HG03025 (cell line): ENCODE results near the gene ABLIM2.

Source experiments
- ATAC-seq: cut with Tn5 transposase; IDR thresholded peaks from one replicate; pipeline ENCODE4 v1.9.1; 2021; ENCODE audit warnings: mild to moderate bottlenecking, moderate library complexity; ENCODE audit not compliant: unreplicated experiment, low FRiP score

ABLIM2 gene

DNA sequence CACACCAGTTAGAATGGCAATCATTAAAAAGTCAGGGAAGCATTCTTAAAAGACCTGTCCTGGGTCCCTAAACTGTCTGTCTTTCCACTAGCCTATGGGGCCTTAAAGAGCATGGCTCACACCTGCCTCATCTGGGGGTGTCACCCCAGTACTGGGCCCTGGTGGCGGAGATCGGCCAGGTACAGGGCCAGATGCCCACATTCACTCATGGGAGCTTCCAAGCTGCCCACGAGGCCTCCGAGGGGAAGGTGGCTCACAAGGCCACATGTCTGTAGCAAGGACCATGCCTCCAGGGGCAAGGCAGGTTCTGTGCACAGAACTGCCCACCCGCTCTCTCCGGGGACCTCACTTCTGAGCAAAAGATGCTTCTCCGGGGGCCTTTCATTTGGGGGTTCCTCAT lies 163.5 kb downstream of the ABLIM2 start:
- ATAC-seq, result no peak

- no peak for ATAC-seq
Measured at GRCh38 chr4:7993671-7994070, 164.9 kb downstream of the ABLIM2 start.

- no peak for ATAC-seq
Measured at GRCh38 chr4:7992846-7993245, 165.8 kb downstream of the ABLIM2 start.

DNA sequence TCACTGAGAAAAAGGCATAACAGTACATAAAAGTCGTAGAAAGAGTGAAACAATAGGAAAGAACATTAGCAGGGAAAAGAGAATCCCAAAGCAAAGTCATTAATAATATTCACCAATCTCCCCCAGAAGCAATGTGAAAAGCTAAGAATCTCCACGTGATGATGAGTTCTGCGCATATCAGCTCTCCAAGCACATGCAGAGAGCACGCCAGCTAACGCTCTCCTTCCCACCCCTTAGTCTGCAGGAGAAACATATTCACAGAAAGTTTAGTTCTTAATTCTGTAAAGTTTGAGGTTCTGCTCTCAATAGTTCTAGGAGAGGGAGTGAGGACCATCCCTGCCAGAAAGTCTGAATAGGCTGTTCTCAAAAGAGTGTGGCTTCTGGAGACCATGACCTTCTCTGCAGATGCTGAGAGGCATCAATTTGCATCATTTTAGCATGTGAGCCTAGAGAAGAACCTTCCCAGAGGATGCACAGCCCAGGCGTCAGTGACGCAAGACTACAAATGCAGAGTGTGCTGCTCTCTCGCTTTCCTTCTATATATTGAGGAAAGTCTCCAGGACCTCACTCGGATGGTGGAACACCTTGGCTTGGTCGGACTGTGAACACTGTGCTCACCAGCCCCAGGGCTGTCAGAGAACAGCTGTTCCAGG lies 167.7 kb downstream of the ABLIM2 start:
- no peak for ATAC-seq

DNA sequence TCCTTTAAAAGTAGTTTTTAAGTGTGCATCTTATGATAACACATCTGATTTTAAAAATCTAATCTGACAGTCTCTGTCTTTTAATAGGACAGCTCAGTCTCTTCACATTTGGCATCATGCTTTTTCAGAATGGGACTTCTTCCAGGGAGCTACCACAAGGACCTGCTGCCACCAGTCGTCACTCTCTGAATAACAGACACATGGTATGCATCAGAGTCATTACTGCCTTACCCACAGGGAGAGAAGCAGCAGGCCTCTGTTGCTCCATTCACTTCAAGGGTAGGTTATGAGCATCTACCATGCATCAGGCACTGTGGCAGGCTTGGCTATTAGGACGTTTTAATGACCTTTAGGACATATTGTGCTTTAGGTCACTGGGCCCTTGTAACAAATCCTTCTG lies 169.0 kb downstream of the ABLIM2 start:
- ATAC-seq, result no peak

DNA sequence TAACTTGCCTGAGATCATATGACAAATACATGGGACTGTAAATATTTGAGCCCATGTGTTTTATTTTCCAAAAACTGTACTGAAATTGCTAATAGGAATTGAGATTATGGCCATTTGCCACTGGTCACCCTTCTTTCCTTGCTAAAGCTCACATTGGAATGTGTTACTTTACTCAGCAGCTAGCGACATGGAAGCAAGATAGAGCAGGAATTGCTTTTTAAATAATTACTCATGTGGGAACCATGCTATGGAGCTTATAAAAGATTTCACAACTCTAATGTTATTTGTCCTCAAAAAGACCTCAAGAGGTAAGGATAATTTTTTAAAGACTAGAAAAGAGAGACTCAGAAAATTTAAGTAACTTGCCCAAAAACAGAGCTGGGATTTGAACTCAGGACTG lies 170.2 kb downstream of the ABLIM2 start:
- ATAC-seq, result no peak

DNA sequence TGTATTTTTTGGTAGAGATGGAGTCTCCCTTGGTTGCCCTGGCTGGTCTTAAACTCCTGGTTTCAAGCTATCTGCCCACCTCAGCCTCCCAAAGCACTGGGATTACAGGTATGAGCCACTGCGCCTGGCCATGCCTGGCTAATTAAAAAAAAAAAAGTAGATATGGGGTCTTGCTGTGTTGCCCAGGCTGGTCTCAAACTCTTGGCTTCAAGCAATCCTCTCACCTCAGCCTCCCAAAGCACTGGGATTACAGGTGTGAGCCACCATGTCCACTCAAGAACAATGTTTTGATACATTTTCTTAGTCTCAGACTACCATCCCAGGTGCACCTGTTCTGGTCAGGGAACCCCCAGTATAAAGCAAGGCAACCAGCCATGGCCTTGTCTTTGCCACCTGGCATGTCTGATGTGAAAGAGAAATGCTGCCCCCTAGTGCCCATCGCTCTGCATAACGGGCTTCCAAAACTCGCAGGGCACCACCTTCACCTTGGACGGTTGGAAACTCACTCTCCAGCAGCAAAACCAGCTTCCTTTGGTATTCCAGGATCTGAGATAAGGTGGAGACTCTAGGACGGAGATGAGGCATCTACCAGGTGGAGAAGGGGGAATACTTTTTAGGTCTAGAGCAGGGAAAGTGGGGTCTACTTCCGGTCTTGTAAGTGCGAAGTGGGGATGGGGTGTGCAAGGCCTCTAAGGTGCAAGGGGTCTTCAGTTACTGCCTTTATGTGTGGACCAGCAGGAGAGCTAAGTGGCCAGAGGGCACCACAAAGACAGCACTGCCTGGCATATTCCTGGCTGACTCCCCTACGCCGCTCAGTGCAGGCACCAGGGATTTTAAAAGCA lies 171.2 kb downstream of the ABLIM2 start:
- no peak for ATAC-seq

DNA sequence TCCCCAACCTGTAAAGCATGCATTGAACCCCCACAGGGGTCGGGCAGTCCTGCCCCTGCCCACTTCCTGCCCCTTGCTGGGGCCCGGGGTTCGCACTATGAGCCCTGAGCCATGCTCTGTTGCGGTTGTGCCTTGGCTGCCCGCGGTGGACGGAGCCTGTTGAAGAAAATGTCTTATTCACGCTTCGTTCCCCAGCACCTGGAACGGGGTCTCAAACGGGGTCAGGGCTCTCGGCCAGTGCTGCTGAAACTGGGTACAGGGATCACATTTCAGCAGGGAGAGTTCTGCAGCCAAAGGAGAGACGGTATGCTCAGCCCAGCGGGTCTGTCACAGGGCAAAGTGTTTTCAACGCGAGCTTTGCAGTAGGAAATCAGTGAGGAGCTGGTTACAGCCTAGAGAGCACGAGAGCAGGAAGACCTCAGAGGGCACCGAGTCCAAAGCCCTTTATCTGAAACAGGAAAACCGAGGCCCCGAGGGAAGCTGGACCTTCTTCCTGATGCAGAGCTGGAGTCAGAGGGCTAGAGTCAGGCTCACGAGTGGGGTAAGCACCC lies 172.6 kb downstream of the ABLIM2 start:
- ATAC-seq, result no peak

- no peak for ATAC-seq
Measured at GRCh38 chr4:7985072-7985471, 173.5 kb downstream of the ABLIM2 start.

- ATAC-seq, result no peak
Measured at GRCh38 chr4:7984286-7984925, 174.2 kb downstream of the ABLIM2 start.

- ATAC-seq, result no peak
Measured at GRCh38 chr4:7983296-7983695, 175.3 kb downstream of the ABLIM2 start.

GRCh38 chr4:7981738-7982394 lies 176.7 kb downstream of the ABLIM2 start:
- ATAC-seq, result no peak

- ATAC-seq, result no peak
Measured at GRCh38 chr4:7980036-7980435, 178.6 kb downstream of the ABLIM2 start.

- ATAC-seq, result no peak
Measured at GRCh38 chr4:7979652-7979968, 179.0 kb downstream of the ABLIM2 start.

DNA sequence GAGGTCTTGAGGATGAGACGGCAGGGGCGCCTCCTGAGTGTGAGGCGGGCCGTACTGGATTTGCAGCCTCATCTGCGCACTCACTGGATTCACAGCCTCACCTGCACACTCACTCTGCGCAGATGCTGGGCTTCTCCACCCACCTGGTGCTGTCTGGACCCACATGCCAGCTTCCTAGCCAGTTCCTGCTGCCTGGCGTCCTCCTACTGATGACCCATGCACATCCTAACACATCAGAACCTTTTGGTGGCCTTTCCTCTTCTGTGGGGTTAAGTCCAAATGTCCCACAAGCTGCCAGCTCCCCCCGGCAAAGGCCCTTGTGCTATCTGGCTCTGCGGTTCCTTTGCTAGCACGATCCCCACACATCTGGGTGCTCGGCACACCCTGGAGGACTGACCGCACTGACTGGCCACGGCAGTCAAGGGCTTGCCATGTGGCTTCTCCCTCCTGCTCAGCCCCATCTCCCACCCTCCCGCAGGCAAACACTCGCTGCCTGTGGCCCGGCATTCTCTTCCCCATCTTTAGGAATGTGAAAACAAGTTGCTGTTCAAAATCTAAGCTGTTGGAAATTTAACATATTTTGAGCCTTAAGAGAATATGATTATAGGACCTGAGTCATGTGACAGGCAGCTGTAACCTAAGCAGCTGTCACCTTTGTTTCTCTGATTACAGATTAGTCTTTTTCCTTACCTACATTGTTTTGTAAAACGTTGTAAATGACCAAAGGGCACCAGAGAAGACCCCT lies 179.5 kb downstream of the ABLIM2 start:
- ATAC-seq, result no peak

DNA sequence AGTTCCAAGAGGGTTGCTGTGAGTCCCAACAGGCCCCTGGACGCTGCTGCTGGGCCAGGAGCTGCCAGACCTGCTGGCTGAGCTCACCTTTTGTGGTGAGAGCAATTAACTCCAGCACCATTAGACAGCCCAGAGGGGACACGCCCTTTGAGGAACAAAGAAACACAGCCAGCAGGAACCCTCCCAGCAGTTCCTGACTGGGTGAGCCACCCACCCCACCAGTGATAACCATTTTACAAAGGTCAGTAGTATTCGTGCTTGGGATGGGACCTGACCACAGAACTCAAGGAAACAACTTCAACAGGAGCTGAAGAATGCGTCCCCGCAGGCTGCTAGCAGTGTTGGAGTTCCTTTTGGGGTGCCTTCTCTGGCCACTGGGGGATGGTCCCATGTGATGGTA lies 180.1 kb downstream of the ABLIM2 start:
- no peak for ATAC-seq

DNA sequence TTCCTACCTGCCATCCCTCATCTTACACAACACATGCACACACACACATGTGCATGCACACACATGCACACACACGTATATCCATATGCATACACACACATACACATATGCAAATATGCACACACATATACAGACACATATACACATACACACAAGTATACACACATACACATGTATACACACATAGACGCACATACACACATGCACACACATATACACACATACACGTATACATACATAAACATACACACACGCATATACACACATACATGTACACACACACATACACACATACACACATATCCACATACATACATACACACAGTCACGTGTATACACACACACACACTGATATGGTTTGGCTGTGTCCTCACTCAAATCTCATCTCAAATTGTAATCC lies 182.0 kb downstream of the ABLIM2 start:
- no peak for ATAC-seq

DNA sequence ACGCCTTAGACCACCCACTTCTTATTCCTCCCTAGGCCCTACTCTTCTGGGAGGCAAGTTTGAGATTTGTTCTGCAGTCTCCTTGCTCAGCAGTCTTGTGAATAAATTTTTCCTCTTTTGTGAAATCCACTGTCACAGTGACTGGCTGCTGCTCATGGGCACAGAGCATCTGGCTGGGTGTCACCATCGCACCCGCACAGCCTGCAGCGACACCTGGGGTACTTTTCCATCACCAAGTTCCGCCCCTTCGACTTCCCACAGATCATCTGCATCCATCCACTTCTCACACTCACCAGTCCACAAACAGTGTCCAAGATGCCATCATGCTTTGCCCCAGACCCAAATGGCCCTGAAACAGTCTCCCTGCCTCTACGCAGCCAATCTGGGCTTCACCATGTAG lies 182.6 kb downstream of the ABLIM2 start:
- ATAC-seq, result no peak

DNA sequence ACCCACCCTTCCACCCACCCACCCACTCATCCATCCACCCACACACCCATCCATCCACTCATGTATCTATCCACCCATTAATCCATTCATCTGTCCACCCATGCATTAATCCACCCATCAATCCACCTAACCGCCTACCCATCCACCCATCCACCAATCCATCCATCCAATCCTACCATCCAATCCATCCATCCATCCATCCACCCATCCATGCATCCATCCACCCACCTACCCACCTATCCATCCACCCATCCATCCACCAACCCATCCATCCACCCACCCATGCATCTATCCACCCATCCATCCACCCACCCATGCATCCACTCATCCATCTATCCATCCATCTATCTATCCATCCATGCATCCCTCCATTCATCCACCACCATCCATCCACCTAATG lies 184.2 kb downstream of the ABLIM2 start:
- no peak for ATAC-seq

DNA sequence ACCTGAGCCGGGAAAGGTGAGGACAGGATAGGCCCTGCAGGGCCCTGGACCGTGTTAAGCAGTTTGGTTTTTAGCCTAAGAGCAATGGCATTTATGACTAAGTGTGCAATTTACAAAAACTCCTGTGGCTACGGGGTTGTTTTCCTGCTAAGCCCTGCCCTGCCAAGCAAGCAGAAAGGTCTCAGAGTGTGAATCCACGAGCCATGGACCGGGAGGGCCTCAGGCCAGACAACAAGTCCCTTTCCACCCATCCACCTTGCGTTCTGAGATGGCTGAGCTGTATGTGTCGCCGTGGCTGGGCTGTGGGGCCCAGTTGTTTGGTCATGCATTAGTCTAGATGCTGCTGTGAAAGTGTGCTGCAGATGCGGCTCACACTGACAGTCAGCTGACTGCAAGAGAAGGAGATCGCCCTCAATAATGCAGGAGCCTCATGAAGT lies 185.1 kb downstream of the ABLIM2 start:
- no peak for ATAC-seq
